Panc1 (cell line): ENCODE data around the gene PDE10A. TPM values are rescaled to one million over a fixed set of nuclear protein-coding genes. Genes with fewer than 3 reads are reported as not detected.

Experiments used
- ATAC-seq: fragments of 200-7000 bp; cut with Tn5 transposase; 2 replicates; pipeline ENCODE4 v1.9.1; 2020; ENCODE audit warnings: mild to moderate bottlenecking, moderate library complexity
- BruUV-seq: library from RNA; stranded (reverse); fragments of 400-500 nt; replicated peaks from 2 replicates; lab custom pipeline; 2021; lab: Mats Ljungman, UMichigan
- CTCF ChIA-PET: fragments of 300-600 bp; sonication (Branson Sonifier 250); formaldehyde crosslinking; loops from one replicate; lab custom pipeline; 2022; ENCODE audit warnings: antibody characterized with exemption; lab: Charles Lee
- POLR2A ChIA-PET: fragments of 300-600 bp; sonication (Branson Sonifier 250); formaldehyde crosslinking; loops from one replicate; lab custom pipeline; 2022; ENCODE audit warnings: antibody characterized with exemption; lab: Charles Lee
- DNase-seq: peaks from one replicate; pipeline ENCODE4 v3.0.0-alpha.2; 2010; ENCODE audit warnings: low read depth, low spot score
- H3K27ac ChIP-seq: 2 replicates; pipeline ENCODE4 v1.5.1; 2011; ENCODE audit warnings: mild to moderate bottlenecking, low read length, inconsistent platforms
- H3K27me3 ChIP-seq: fragments of 200-500 bp; sonication (Bioruptor generic); 2 replicates; pipeline ENCODE4 v1.6.0; 2014; ENCODE audit warnings: low read length, inconsistent platforms; ENCODE audit not compliant: control insufficient read depth, insufficient read depth
- H3K36me3 ChIP-seq: fragments of 200-500 bp; sonication (Bioruptor generic); 2 replicates; pipeline ENCODE4 v1.5.1; 2014; ENCODE audit warnings: inconsistent platforms, mild to moderate bottlenecking, low read length, moderate library complexity; ENCODE audit not compliant: control insufficient read depth, insufficient read depth
- H3K4me1 ChIP-seq: 2 replicates; pipeline ENCODE4 v1.5.1; 2011; ENCODE audit warnings: inconsistent platforms, mild to moderate bottlenecking, low read length, moderate library complexity; ENCODE audit not compliant: control insufficient read depth, insufficient read depth
- H3K4me3 ChIP-seq, 2 experiments: 2 replicates each; pipeline ENCODE4 v1.5.1; 2011 to 2012; ENCODE audit warnings: low read depth in 2 of 2, low read length in 2 of 2, mild to moderate bottlenecking in 2 of 2, inconsistent platforms in 1 of 2, moderate library complexity in 1 of 2
- H3K9me3 ChIP-seq: fragments of 200-500 bp; sonication (Bioruptor generic); 2 replicates; pipeline ENCODE4 v1.5.1; 2014; ENCODE audit warnings: low read depth, mild to moderate bottlenecking, inconsistent platforms, low read length, moderate library complexity; ENCODE audit not compliant: control insufficient read depth, insufficient read depth
- CTCF ChIP-seq: fragments of 450-650 bp; IDR thresholded peaks from 2 replicates; pipeline ENCODE4 v1.5.1; 2017; ENCODE audit warnings: mild to moderate bottlenecking
- POLR2AphosphoS5 ChIP-seq: IDR thresholded peaks from 2 replicates; pipeline ENCODE4 v1.6.1; 2012; ENCODE audit warnings: mild to moderate bottlenecking, low read depth, low read length, moderate library complexity
- REST ChIP-seq, 2 experiments: IDR thresholded peaks; 2 replicates each; pipeline ENCODE4 v1.6.1; 2011 to 2012; ENCODE audit warnings: low read depth in 2 of 2, control low read depth in 1 of 2, low read length in 1 of 2, mild to moderate bottlenecking in 1 of 2, moderate library complexity in 1 of 2; ENCODE audit not compliant: insufficient read depth in 1 of 2
- SIN3A ChIP-seq: IDR thresholded peaks from 2 replicates; pipeline ENCODE4 v1.6.1; 2012; ENCODE audit warnings: low read depth, mild to moderate bottlenecking, low read length, moderate library complexity, borderline replicate concordance; ENCODE audit not compliant: insufficient read depth
- TCF7L2 ChIP-seq: IDR thresholded peaks from 2 replicates; pipeline ENCODE4 v1.6.1; 2011; ENCODE audit warnings: mild to moderate bottlenecking, low read depth, low read length, inconsistent platforms
- in situ Hi-C: cut with HindIII; loops from 2 replicates; pipeline ENCODE4 v1.10.0; 2016; ENCODE audit warnings: low sequenced_read_pairs, low pct_unique_long_range_greater_than_20kb
- intact Hi-C: fragments of 100-400 bp; cut with micrococcal nuclease; formaldehyde crosslinking; loops from one replicate; pipeline ENCODE4 v1.10.0; 2022; ENCODE audit not compliant: unreplicated experiment
- total RNA-seq: library from RNA; stranded (reverse); gene quantifications from one replicate; pipeline ENCODE4 v1.2.1, GENCODE V29; 2021; ENCODE audit not compliant: unreplicated experiment

The PDE10A gene
- total RNA-seq, 1 experiment from 2014 or later: 27.8 TPM

GRCh38 chr6:165616116-165616515 lies 46.9 kb downstream of the PDE10A start:
- Histone ChIP-seq H3K27ac (peak overlapping the region; percentile 71), H3K9me3 (no peaks in the 10 kb centered on the region), H3K4me1 (peaks cover 28% of the 10 kb centered on the region), H3K27me3 (no peaks in the 10 kb centered on the region), H3K36me3 (no peaks in the 10 kb centered on the region), H3K4me3 (peak overlapping the region in 1 of 2 experiments; percentile 25; a peak in 2 of 4 replicates)
- ChIA-PET POLR2A (interaction anchor here (0.7 kb wide), 1 partner anchor 129 kb away, joined by 3 read pairs; no protein-coding TSS in a partner anchor), CTCF (no interaction called here)
- in situ Hi-C loops: no loop called here
- intact Hi-C loops: no loop called here
- TF ChIP-seq POLR2AphosphoS5: no peak
- TF ChIP-seq CTCF: no peak
- no peak for TF ChIP-seq TCF7L2
- TF ChIP-seq SIN3A: no peak
- TF ChIP-seq REST (IDR thresholded peaks at IDR 0.05; ENCODE audit: insufficient read depth in 1 of 2, low read depth in 2 of 2, low read length in 1 of 2): no peak
- DNase-seq: no peak
- no TSS peak for BruUV-seq
- 0 out of 2 replicates have a peak, but pooled peaks have one; percentile 32 for ATAC-seq

- Histone ChIP-seq H3K4me3 (peak overlapping the region in 1 of 2 experiments; percentile 25; a peak in 1 of 4 replicates), H3K4me1 (peaks cover 28% of the 10 kb centered on the region), H3K9me3 (no peaks in the 10 kb centered on the region), H3K27me3 (no peaks in the 10 kb centered on the region), H3K27ac (peak overlapping the region; percentile 71), H3K36me3 (no peaks in the 10 kb centered on the region)
- intact Hi-C loops (no loop called here), in situ Hi-C loops (no loop called here)
- CTCF ChIA-PET: no interaction called here
- no peak for TF ChIP-seq CTCF
- no peak for TF ChIP-seq SIN3A
- TF ChIP-seq TCF7L2: no peak
- no peak for TF ChIP-seq REST (IDR thresholded peaks at IDR 0.05; ENCODE audit: insufficient read depth in 1 of 2, low read depth in 2 of 2, low read length in 1 of 2)
- TF ChIP-seq POLR2AphosphoS5: no peak
- no peak for DNase-seq
- BruUV-seq: no TSS peak
- POLR2A ChIA-PET: interaction anchor here (0.7 kb wide), 1 partner anchor 130 kb away, joined by 3 read pairs; no protein-coding TSS in a partner anchor
- no peak; the same call in 1 of the 2 replicates for ATAC-seq
Observed at GRCh38 chr6:165615636-165616035, 47.4 kb downstream of the PDE10A start.
